Loucy (cell line): Measurements from ENCODE around the gene NRG2.

Experiments
- H2AFZ ChIP-seq: fragments of 200-600 bp; sonication (generic); 2 replicates; pipeline ENCODE4 v1.6.0; 2016; ENCODE audit warnings: antibody characterized with exemption, mild to moderate bottlenecking, low read length, moderate library complexity
- H3F3A ChIP-seq: fragments of 200-600 bp; 2 replicates; pipeline ENCODE4 v1.6.0; 2016; ENCODE audit warnings: antibody characterized with exemption, low read depth, mild to moderate bottlenecking
- H3K27me3 ChIP-seq: fragments of 200-600 bp; sonication (generic); 2 replicates; pipeline ENCODE4 v1.6.1; 2014; ENCODE audit warnings: low read length, mild to moderate bottlenecking; ENCODE audit not compliant: insufficient read depth, poor library complexity, severe bottlenecking
- H3K36me3 ChIP-seq: fragments of 200-600 bp; sonication (generic); 2 replicates; pipeline ENCODE4 v1.6.1; 2016; ENCODE audit warnings: low read length; ENCODE audit not compliant: insufficient read depth
- H3K4me1 ChIP-seq: fragments of 200-600 bp; sonication (generic); 2 replicates; pipeline ENCODE4 v1.5.1; 2014; ENCODE audit warnings: low read length, mild to moderate bottlenecking; ENCODE audit not compliant: insufficient read depth, poor library complexity, severe bottlenecking
- H3K4me2 ChIP-seq: fragments of 200-600 bp; sonication (generic); 2 replicates; pipeline ENCODE4 v1.6.0; 2014; ENCODE audit warnings: antibody characterized with exemption, low read length, low read depth, mild to moderate bottlenecking; ENCODE audit not compliant: poor library complexity, severe bottlenecking
- H3K4me3 ChIP-seq: fragments of 200-600 bp; sonication (generic); 2 replicates; pipeline ENCODE4 v1.5.1; 2014; ENCODE audit warnings: low read length, mild to moderate bottlenecking, mixed read lengths; ENCODE audit not compliant: poor library complexity, severe bottlenecking
- H3K79me2 ChIP-seq: fragments of 200-600 bp; sonication (generic); 2 replicates; pipeline ENCODE4 v1.6.1; 2014; ENCODE audit warnings: low read length; ENCODE audit not compliant: insufficient read depth
- H3K9ac ChIP-seq: fragments of 200-600 bp; sonication (generic); 2 replicates; pipeline ENCODE4 v1.6.0; 2014; ENCODE audit warnings: mild to moderate bottlenecking, low read depth, low read length, moderate library complexity; ENCODE audit not compliant: poor library complexity, severe bottlenecking
- H3K9me2 ChIP-seq: fragments of 200-600 bp; sonication (generic); replicated peaks from 2 replicates; pipeline ENCODE4 v1.6.1; 2016; ENCODE audit warnings: low read depth, low read length, mixed read lengths
- H3K9me3 ChIP-seq: fragments of 200-600 bp; sonication (generic); 2 replicates; pipeline ENCODE4 v1.6.1; 2014; ENCODE audit warnings: mild to moderate bottlenecking, antibody characterized with exemption, low read length, low read depth; ENCODE audit not compliant: insufficient read depth
- H4K20me1 ChIP-seq: fragments of 200-600 bp; sonication (generic); 2 replicates; pipeline ENCODE4 v1.6.0; 2014; ENCODE audit warnings: antibody characterized with exemption, low read length, mild to moderate bottlenecking; ENCODE audit not compliant: insufficient read depth, poor library complexity, severe bottlenecking
- EZH2phosphoT487 ChIP-seq: fragments of 200-600 bp; IDR thresholded peaks from 2 replicates; pipeline ENCODE4 v1.6.1; 2018; ENCODE audit warnings: antibody characterized with exemption, mild to moderate bottlenecking, moderate library complexity, borderline replicate concordance
- TF ChIP-seq, protein P1 (sequence below): fragments of 200-600 bp; sonication (generic); conservative IDR thresholded peaks from 2 replicates; pipeline ENCODE4 v1.5.1; 2014; ENCODE audit warnings: mild to moderate bottlenecking, antibody characterized with exemption, low read length

Gene NRG2

DNA sequence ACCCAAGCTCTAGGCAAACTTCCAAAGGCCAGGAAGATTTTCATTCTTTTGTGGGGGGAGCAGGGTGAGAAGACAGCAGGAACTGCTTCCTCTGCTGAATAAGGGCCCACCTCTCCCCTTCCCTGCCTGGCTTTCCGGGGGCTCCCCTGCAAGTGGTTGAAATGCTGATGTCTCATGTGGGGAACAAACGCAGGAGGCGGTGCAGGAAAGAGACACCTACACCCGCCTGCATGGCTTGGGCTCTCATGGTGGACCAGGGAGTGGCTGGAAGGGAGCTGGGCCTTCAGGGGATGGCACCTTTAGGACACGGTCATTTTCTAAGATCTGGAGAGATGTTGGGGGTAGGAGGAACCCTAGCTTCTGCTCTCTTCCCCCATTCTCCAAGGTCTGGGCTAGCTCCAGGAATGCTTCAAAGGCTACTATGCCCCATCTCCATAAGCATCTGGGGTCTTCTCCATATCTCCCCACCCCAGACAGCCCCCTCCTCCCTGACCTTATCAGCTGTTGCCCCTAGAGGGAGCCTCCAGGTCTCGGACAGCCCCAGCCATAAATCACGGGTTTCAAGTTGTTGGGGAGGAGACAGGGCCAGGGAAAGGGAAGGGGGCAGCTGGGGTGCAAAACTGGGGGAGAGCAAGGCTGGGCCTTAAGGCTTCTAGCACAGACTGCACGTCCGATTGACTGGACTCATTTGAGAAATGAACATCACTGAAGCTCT is 170.9 kb downstream of the NRG2 start:
- Histone ChIP-seq H3K79me2 (no peaks in the 10 kb centered on the region), H3K27me3 (no peaks in the 10 kb centered on the region), H3K9me2 (no peaks in the 10 kb centered on the region), H3K9ac (no peak overlapping the region), H3K36me3 (no peaks in the 10 kb centered on the region), H3F3A (no peaks in the 10 kb centered on the region), H3K4me2 (no peak overlapping the region), H2AFZ (no peak overlapping the region), H3K4me1 (no peaks in the 10 kb centered on the region), H3K4me3 (no peak overlapping the region), H3K9me3 (no peaks in the 10 kb centered on the region), H4K20me1 (no peaks in the 10 kb centered on the region)
- TF ChIP-seq, protein P1, sequence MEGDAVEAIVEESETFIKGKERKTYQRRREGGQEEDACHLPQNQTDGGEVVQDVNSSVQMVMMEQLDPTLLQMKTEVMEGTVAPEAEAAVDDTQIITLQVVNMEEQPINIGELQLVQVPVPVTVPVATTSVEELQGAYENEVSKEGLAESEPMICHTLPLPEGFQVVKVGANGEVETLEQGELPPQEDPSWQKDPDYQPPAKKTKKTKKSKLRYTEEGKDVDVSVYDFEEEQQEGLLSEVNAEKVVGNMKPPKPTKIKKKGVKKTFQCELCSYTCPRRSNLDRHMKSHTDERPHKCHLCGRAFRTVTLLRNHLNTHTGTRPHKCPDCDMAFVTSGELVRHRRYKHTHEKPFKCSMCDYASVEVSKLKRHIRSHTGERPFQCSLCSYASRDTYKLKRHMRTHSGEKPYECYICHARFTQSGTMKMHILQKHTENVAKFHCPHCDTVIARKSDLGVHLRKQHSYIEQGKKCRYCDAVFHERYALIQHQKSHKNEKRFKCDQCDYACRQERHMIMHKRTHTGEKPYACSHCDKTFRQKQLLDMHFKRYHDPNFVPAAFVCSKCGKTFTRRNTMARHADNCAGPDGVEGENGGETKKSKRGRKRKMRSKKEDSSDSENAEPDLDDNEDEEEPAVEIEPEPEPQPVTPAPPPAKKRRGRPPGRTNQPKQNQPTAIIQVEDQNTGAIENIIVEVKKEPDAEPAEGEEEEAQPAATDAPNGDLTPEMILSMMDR: peak; percentile 37; the same call in 1 of the 2 replicates
- no peak for TF ChIP-seq EZH2phosphoT487

DNA sequence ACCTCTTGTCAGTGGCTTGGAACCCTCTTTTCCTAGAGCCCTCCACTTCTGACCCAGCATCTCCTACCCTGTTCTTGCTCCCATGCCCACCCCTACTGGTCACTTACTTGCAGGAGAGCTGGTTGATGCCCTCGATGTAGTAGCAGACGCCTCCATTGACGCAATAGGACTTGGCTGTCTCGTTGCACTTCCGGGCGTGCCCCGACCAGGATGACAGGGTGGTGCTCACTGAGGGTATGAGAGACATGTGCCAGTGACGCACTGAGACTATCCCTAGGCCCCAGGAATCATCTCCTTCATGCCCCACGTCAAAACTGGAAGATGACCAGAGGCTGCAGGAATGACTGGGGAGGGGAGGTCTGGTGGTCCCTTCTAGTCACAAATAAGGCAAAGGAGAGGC is 171.5 kb downstream of the NRG2 start:
- no peaks in the 10 kb centered on the region for H3K9me2 ChIP-seq
- TF ChIP-seq, protein P1: no peak
- TF ChIP-seq EZH2phosphoT487: no peak
- no peaks in the 10 kb centered on the region for H3K4me1 ChIP-seq
- no peaks in the 10 kb centered on the region for H3F3A ChIP-seq
- no peaks in the 10 kb centered on the region for H3K9me3 ChIP-seq
- no peaks in the 10 kb centered on the region for H3K36me3 ChIP-seq
- H3K79me2 ChIP-seq: no peaks in the 10 kb centered on the region
- H2AFZ ChIP-seq: no peak overlapping the region
- no peaks in the 10 kb centered on the region for H4K20me1 ChIP-seq
- no peaks in the 10 kb centered on the region for H3K27me3 ChIP-seq
- H3K4me3 ChIP-seq: no peak overlapping the region
- no peak overlapping the region for H3K4me2 ChIP-seq
- H3K9ac ChIP-seq: no peak overlapping the region

DNA sequence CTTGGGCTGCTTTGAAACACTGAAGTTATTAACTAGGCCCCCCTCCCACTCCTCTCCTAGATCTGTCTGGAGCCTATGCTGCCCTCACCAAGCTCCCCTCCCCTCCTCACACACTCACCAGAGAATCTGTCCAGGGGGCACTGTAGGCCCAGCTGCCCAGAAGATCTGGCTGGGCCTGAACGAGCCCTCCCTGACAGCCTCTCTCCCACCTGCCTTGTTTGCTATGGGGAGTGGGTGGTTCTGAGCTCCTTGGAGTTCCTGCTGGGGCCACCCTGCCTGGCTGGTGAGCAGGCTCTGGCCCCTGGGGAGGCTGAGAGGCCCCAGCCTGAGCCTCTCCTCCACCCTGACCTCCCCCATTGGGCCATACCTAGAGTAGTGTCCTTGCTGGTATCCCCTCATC is 172.4 kb downstream of the NRG2 start:
- H3K27me3 ChIP-seq: no peaks in the 10 kb centered on the region

More for the DNA sequence above, 172.4 kb downstream of the NRG2 start:
- H3K4me3 ChIP-seq: no peak overlapping the region
- no peaks in the 10 kb centered on the region for H3K36me3 ChIP-seq
- no peaks in the 10 kb centered on the region for H3K79me2 ChIP-seq
- H3K9ac ChIP-seq: no peak overlapping the region
- no peaks in the 10 kb centered on the region for H3K9me2 ChIP-seq
- H4K20me1 ChIP-seq: no peaks in the 10 kb centered on the region
- TF ChIP-seq, protein P1: no peak
- no peak for TF ChIP-seq EZH2phosphoT487
- H3K4me1 ChIP-seq: no peaks in the 10 kb centered on the region
- no peaks in the 10 kb centered on the region for H3K9me3 ChIP-seq
- no peak overlapping the region for H3K4me2 ChIP-seq
- H2AFZ ChIP-seq: no peak overlapping the region
- H3F3A ChIP-seq: no peaks in the 10 kb centered on the region
